Ascending aorta (tissue), 2 donors: ENCODE measurements around the gene CRYBG1. TPM values are rescaled to one million over a fixed set of nuclear protein-coding genes. Genes with fewer than 3 reads are reported as not detected.
"Not testable (repeated sequence)": the region's sequence is repeated elsewhere in the genome, so short reads cannot be mapped to it uniquely, and the experiment has no call there.

Experiments used
- DNase-seq, 2 donors: peaks; one replicate each; pipeline ENCODE4 v3.0.0-alpha.2; 2019; ENCODE audit warnings: low spot score in 2 of 2
- H3K27ac ChIP-seq, 2 donors: fragments of 200-600 bp; sonication (generic); one replicate each; pipeline ENCODE4 v1.5.1; 2016 to 2017; ENCODE audit warnings: mild to moderate bottlenecking in 1 of 2
- H3K27me3 ChIP-seq: fragments of 200-600 bp; sonication (generic); one replicate; pipeline ENCODE4 v1.5.1; 2017
- H3K36me3 ChIP-seq, 2 donors: fragments of 200-600 bp; sonication (generic); one replicate each; pipeline ENCODE4 v1.5.1; 2016
- H3K4me1 ChIP-seq, 2 donors: fragments of 200-600 bp; sonication (generic); one replicate each; pipeline ENCODE4 v1.5.1; 2016 to 2017; ENCODE audit warnings: mild to moderate bottlenecking in 1 of 2
- H3K4me3 ChIP-seq, 2 donors: fragments of 200-600 bp; sonication (generic); one replicate each; pipeline ENCODE4 v1.5.1; 2016 to 2017; ENCODE audit warnings: mild to moderate bottlenecking in 1 of 2
- H3K9me3 ChIP-seq, 2 donors: fragments of 200-600 bp; sonication (generic); one replicate each; pipeline ENCODE4 v1.5.1; 2016
- CTCF ChIP-seq, 3 experiments: fragments of 200-600 bp in 2 of 3; fragments of 450-650 bp in 1 of 3; sonication (generic) in 2 of 3; IDR thresholded peaks; one replicate each; pipeline ENCODE4 v1.5.1; 2016 to 2019; ENCODE audit warnings: antibody characterized with exemption in 3 of 3, mild to moderate bottlenecking in 1 of 3, moderate library complexity in 1 of 3
- intact Hi-C: fragments of 100-400 bp; cut with DNase I; formaldehyde crosslinking; loops from one replicate; pipeline ENCODE4 v1.15.1; 2023
- total RNA-seq: library from RNA; depleted of rRNA; stranded (reverse); fragments of >200 nt; gene quantifications from one replicate; pipeline ENCODE4 v1.1.0, GENCODE V29; 2016

CRYBG1 gene
- total RNA-seq, 1 donor from 2014 or later = 6.5 TPM

GRCh38 chr6:106398621-106399020 lies 38.1 kb downstream of the CRYBG1 start:
- intact Hi-C loops = no loop called here
- no peaks in the 10 kb centered on the region for H3K27me3 ChIP-seq
- H3K4me1 ChIP-seq = no peaks in the 10 kb centered on the region
- no peaks in the 10 kb centered on the region for H3K9me3 ChIP-seq
- no peak for TF ChIP-seq CTCF (IDR thresholded peaks at IDR 0.05)
- no peaks in the 10 kb centered on the region for H3K36me3 ChIP-seq
- no peak for DNase-seq
- H3K27ac ChIP-seq = no peak overlapping the region
- H3K4me3 ChIP-seq = no peak overlapping the region

- H3K36me3 ChIP-seq, intact Hi-C loops: not testable (repeated sequence)
Observed at GRCh38 chr6:106405044-106405443, 44.5 kb downstream of the CRYBG1 start.

GRCh38 chr6:106411056-106411455 lies 50.5 kb downstream of the CRYBG1 start:
- TF ChIP-seq CTCF (IDR thresholded peaks at IDR 0.05) = no peak
- no peak for DNase-seq
- Histone ChIP-seq H3K9me3 (no peaks in the 10 kb centered on the region), H3K4me3 (no peak overlapping the region), H3K36me3 (no peaks in the 10 kb centered on the region), H3K27me3 (no peaks in the 10 kb centered on the region), H3K4me1 (no peaks in the 10 kb centered on the region), H3K27ac (no peak overlapping the region)
- intact Hi-C loops = no loop called here

More at GRCh38 chr6:106405044-106405443, 44.5 kb downstream of the CRYBG1 start:
- not testable (repeated sequence) for H3K4me3 ChIP-seq, DNase-seq, H3K27ac ChIP-seq, H3K4me1 ChIP-seq, H3K27me3 ChIP-seq, H3K9me3 ChIP-seq

- Histone ChIP-seq H3K4me3 (no peak overlapping the region), H3K36me3 (no peaks in the 10 kb centered on the region), H3K4me1 (no peaks in the 10 kb centered on the region), H3K27me3 (no peaks in the 10 kb centered on the region), H3K27ac (no peak overlapping the region), H3K9me3 (no peaks in the 10 kb centered on the region)
- no peak for TF ChIP-seq CTCF (IDR thresholded peaks at IDR 0.05)
- intact Hi-C loops = no loop called here
- DNase-seq = no peak
Observed at GRCh38 chr6:106411643-106412200, 51.2 kb downstream of the CRYBG1 start.

- Histone ChIP-seq H3K4me3 (no peak overlapping the region), H3K27ac (no peak overlapping the region), H3K27me3 (no peaks in the 10 kb centered on the region), H3K4me1 (no peaks in the 10 kb centered on the region), H3K36me3 (no peaks in the 10 kb centered on the region), H3K9me3 (no peaks in the 10 kb centered on the region)
- no peak for TF ChIP-seq CTCF (IDR thresholded peaks at IDR 0.05)
- DNase-seq = no peak
- intact Hi-C loops = no loop called here
Observed at GRCh38 chr6:106413016-106413415, 52.5 kb downstream of the CRYBG1 start.

- intact Hi-C loops = no loop called here
- no peak for TF ChIP-seq CTCF (IDR thresholded peaks at IDR 0.05)
- H3K4me1 ChIP-seq = no peaks in the 10 kb centered on the region
- H3K27ac ChIP-seq = no peak overlapping the region
- no peaks in the 10 kb centered on the region for H3K36me3 ChIP-seq
- DNase-seq = no peak
- H3K4me3 ChIP-seq = no peak overlapping the region
- H3K9me3 ChIP-seq = no peaks in the 10 kb centered on the region
- no peaks in the 10 kb centered on the region for H3K27me3 ChIP-seq
Observed at GRCh38 chr6:106413722-106414121, 53.2 kb downstream of the CRYBG1 start.
